Measurements from ENCODE around the gene FRMD4A.
"Not testable (repeated sequence)": the region's sequence is repeated elsewhere in the genome, so short reads cannot be mapped to it uniquely, and the experiment has no call there.

FRMD4A gene

DNA sequence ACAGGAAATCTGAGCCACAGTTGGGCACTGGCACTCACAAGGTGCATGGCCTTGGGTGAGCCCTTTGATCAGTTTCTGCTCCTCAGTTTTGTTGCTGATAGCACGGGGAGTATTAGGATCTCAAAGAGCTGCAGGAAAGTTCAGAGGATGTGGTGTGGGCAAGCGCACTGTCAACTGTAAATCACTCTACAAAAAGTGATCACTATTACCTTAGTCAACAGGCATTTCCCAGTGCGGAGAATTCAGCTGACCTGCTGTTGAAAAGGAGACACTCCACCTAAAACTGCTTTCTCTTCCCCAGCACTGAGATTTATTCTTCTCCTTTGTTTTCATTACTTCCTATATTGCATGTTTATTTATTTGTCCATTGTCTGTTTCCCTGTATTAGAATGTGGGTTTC lies 412.9 kb downstream of the FRMD4A start:
- no peak for DNase-seq (ENCODE audit: insufficient read length)
- no peak for FAIRE-seq
- TF ChIP-seq POLR2A (IDR thresholded peaks at IDR 0.05; ENCODE audit: low read depth, low read length) (no peak), TAF1 (IDR thresholded peaks at IDR 0.05; ENCODE audit: borderline replicate concordance, low read depth, low read length) (no peak), POLR2AphosphoS5 (IDR thresholded peaks at IDR 0.05; ENCODE audit: low read depth, low read length) (no peak)

DNA sequence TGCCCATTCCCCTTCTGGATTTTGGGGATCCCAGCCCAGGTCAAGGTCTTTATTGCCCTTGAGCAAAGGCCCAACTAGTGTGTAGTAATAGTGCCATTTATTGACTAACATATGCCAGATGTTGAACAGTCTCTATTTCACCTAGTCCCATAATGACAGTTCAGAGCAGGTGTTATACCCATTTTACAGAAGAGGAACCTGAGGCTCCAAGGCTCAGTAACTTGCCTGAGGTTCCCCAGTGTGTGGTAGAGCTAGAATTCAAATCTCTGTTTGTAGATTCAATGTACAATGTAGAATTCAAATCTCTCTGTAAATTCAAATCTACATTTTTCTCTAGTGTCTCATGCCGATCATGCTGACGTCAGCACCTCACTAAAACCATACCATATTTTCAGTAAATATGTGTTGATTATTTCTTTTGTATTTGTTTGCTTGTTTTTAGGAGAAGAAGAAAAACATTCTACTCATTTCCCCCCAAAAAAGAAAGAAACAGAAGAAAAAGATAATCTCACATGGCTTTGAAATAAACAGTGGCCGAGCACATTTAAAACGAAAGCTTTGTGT lies 414.3 kb downstream of the FRMD4A start:
- FAIRE-seq = no peak
- no peak for TF ChIP-seq POLR2A (IDR thresholded peaks at IDR 0.05; ENCODE audit: low read depth, low read length)
- no peak for DNase-seq (ENCODE audit: insufficient read length)

- no peak for FAIRE-seq
- no peak for DNase-seq (ENCODE audit: insufficient read length)
- TF ChIP-seq TAF1 (IDR thresholded peaks at IDR 0.05; ENCODE audit: borderline replicate concordance, low read depth, low read length) (no peak), POLR2A (IDR thresholded peaks at IDR 0.05; ENCODE audit: low read depth, low read length) (no peak), POLR2AphosphoS5 (IDR thresholded peaks at IDR 0.05; ENCODE audit: low read depth, low read length) (no peak)
These were observed 415.0 kb downstream of the FRMD4A start for GRCh38 chr10:13915710-13916109.

DNA sequence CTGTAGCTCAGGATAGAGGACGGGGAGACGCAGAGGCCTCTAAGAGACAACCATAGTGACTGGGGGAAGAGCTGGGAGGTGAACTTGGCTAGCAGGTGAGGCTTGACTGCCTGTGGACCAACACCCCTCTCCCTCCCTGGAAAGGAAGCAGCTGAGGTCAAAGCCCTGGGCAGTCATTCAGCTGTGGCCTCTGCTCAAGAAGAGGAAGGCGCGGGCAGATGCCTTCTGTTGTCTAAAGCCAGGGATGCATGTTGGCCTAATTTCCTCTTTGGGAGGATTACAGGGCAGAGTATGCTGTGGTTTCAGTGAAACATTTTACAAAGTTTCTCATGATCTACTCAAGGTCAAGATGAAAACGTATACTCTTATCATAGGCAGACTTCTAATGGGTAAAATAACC lies 416.8 kb downstream of the FRMD4A start:
- no peak for FAIRE-seq
- DNase-seq (ENCODE audit: insufficient read length) = no peak
- TF ChIP-seq POLR2A (IDR thresholded peaks at IDR 0.05; ENCODE audit: low read depth, low read length) (no peak), POLR2AphosphoS5 (IDR thresholded peaks at IDR 0.05; ENCODE audit: low read depth, low read length) (no peak), TAF1 (IDR thresholded peaks at IDR 0.05; ENCODE audit: borderline replicate concordance, low read depth, low read length) (no peak)

GRCh38 chr10:13911821-13912520 lies 418.8 kb downstream of the FRMD4A start:
- TF ChIP-seq TAF1 (IDR thresholded peaks at IDR 0.05; ENCODE audit: borderline replicate concordance, low read depth, low read length) = no peak
- TF ChIP-seq POLR2A (IDR thresholded peaks at IDR 0.05; ENCODE audit: low read depth, low read length) = no peak
- TF ChIP-seq POLR2AphosphoS5 (IDR thresholded peaks at IDR 0.05; ENCODE audit: low read depth, low read length) = no peak
- FAIRE-seq (no peak), DNase-seq (ENCODE audit: insufficient read length) (no peak)

DNA sequence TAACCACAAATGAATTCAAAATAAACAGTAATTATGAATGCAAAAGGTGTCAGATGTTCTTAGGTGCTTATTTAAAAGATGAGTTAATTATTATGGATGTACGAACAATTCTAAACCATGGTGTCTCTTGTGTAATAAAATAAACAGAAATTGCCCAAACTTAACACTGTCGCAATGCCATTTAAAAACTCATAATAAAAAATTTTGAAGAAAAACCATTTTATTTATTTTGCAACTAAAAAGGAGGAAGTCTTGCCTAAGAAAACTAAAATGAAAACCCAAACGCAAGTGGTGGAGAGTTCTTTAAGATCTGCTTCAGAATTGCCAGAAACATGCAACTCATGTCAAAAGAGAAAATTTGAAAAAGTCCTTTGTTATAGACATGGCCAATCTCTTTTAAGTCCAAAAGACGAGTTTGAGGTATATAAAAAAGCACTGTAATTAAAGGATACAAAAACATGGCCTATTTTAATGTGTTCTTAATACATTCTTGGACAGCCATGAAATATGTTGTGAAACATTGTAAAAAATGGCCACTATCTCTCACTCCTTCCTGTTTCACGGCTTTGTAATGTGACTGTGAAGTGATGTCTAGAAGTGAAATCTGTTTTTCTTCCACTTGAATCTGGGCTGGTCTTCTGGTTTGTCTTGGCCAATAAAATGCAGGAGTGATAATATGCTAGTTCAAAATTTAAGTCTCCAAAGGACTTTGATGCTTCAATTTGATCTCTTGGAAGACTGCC lies 421.0 kb downstream of the FRMD4A start:
- no peak for TF ChIP-seq POLR2AphosphoS5 (IDR thresholded peaks at IDR 0.05; ENCODE audit: low read depth, low read length)
- DNase-seq (ENCODE audit: insufficient read length) (no peak), FAIRE-seq (no peak)

DNA sequence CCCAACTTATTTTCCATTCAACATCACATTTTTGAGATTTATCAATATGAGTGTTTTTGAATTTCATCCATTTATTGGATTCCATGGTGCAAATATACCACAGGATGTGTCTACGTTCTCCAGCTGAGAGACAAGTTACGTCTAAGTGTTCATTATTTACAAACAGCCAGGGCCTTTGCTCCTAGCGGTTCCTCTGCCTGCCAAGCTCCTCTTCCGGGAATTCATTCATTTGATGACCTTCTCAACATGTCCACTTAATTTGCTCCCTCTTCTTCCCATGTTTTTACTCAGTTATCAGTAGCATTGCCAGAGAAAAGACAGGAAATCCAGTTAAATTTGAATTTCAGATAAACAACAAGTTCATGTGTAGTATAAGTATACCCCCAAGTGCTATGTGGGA lies 422.2 kb downstream of the FRMD4A start:
- no peak for TF ChIP-seq POLR2A (IDR thresholded peaks at IDR 0.05; ENCODE audit: low read depth, low read length)
- no peak for TF ChIP-seq TAF1 (IDR thresholded peaks at IDR 0.05; ENCODE audit: borderline replicate concordance, low read depth, low read length)
- FAIRE-seq (no peak), DNase-seq (ENCODE audit: insufficient read length) (no peak)

DNA sequence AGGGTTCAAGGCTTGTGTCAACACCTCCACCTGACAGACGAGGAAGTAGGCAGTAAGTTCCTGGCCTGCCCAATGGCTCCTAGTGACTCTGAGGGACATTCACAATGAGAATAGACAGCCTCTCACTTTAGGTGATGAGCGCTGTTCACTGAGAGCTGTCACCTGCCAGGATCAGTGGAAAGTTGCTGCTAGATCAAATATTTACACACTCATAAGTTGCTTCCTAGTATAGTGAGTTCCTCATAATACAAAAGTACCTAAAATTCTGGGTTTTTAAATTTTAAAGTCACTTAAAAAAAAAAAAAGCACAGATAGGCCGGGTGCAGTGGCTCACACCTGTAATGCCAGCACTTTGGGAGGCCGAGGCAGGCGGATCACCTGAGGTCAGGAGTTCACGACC lies 423.2 kb downstream of the FRMD4A start:
- FAIRE-seq = no peak
- no peak for DNase-seq (ENCODE audit: insufficient read length)
- no peak for TF ChIP-seq TAF1 (IDR thresholded peaks at IDR 0.05; ENCODE audit: borderline replicate concordance, low read depth, low read length)
- TF ChIP-seq POLR2A (IDR thresholded peaks at IDR 0.05; ENCODE audit: low read depth, low read length) = no peak
- no peak for TF ChIP-seq POLR2AphosphoS5 (IDR thresholded peaks at IDR 0.05; ENCODE audit: low read depth, low read length)

DNA sequence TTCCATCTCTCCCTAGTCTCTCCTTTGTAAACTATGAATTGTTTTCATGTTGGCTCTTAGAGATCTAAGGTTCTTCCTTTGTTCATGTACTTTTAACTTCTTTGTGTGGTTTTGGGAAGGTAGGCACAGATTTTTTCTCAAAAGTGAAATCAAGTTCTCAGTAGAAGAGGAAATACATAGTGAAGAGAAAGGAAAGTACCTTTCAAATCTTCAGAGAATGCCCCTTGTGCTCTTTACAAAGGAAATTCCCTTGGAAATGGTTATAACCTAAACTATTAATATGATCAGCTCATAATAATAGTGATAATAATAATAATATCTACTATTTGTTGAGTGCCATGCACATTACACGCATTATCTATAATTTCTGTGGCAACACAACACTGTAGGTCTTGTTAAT lies 425.4 kb downstream of the FRMD4A start:
- DNase-seq (ENCODE audit: insufficient read length) (no peak), FAIRE-seq (no peak)
- no peak for TF ChIP-seq POLR2A (IDR thresholded peaks at IDR 0.05; ENCODE audit: low read depth, low read length)
- no peak for TF ChIP-seq POLR2AphosphoS5 (IDR thresholded peaks at IDR 0.05; ENCODE audit: low read depth, low read length)
- TF ChIP-seq TAF1 (IDR thresholded peaks at IDR 0.05; ENCODE audit: borderline replicate concordance, low read depth, low read length) = no peak

GRCh38 chr10:13904064-13904463 lies 426.7 kb downstream of the FRMD4A start:
- no peak for FAIRE-seq
- no peak for DNase-seq (ENCODE audit: insufficient read length)
- TF ChIP-seq POLR2AphosphoS5 (IDR thresholded peaks at IDR 0.05; ENCODE audit: low read depth, low read length) = no peak
- no peak for TF ChIP-seq TAF1 (IDR thresholded peaks at IDR 0.05; ENCODE audit: borderline replicate concordance, low read depth, low read length)
- no peak for TF ChIP-seq POLR2A (IDR thresholded peaks at IDR 0.05; ENCODE audit: low read depth, low read length)

DNA sequence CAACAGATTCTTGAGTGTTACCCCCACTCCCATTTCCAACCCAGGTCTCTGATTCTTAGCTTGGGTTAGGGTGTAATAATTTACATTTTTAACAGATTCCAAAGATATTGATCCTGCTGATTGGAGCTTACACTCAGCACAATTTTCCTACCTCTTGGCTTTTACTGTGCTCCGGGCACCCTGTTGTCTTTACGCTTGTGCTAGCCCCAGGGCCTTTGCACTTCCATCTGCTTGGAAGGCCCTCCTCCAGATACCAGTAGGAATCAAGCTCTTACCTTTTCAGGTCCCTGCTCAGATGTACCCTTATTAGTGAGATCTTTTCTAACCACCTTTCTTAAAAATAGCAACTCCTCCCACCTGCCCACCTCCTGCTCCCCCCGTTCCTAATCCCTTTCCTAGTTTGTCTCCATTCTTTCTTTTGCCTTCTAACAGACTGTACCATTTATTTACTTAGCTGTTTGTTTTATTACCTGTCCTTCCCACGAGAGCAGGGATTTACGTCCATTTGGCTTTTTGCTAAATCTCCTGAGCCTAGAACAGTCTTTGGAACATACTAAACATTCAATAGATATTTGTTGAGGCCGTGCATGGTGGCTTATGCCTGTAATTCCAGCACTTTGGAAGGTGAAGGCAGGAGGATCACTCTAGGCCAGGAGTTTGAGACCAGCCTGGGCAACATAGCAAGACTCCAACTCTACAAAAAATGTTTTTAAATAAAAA lies 427.7 kb downstream of the FRMD4A start:
- FAIRE-seq (no peak), DNase-seq (ENCODE audit: insufficient read length) (no peak)
- TF ChIP-seq POLR2A (IDR thresholded peaks at IDR 0.05; ENCODE audit: low read depth, low read length) (no peak), POLR2AphosphoS5 (IDR thresholded peaks at IDR 0.05; ENCODE audit: low read depth, low read length) (no peak), TAF1 (IDR thresholded peaks at IDR 0.05; ENCODE audit: borderline replicate concordance, low read depth, low read length) (no peak)

- FAIRE-seq (no peak), DNase-seq (ENCODE audit: insufficient read length) (no peak)
- TF ChIP-seq POLR2A (IDR thresholded peaks at IDR 0.05; ENCODE audit: low read depth, low read length) (no peak), TAF1 (IDR thresholded peaks at IDR 0.05; ENCODE audit: borderline replicate concordance, low read depth, low read length) (no peak), POLR2AphosphoS5 (IDR thresholded peaks at IDR 0.05; ENCODE audit: low read depth, low read length) (no peak)
These were observed 430.8 kb downstream of the FRMD4A start for GRCh38 chr10:13899941-13900340.

- not testable (repeated sequence) for FAIRE-seq; DNase-seq (ENCODE audit: insufficient read length)
These were observed 434.6 kb downstream of the FRMD4A start for GRCh38 chr10:13896146-13896545.

Data from GM12892 (cell line).